Smooth muscle cell of the brain vasculature (primary cell): ENCODE data around the gene PRPF19.

Experiments used
- DNase-seq: peaks from one replicate; pipeline ENCODE4 v3.0.0-alpha.2; 2012; ENCODE audit warnings: low read depth, low spot score

Gene PRPF19

DNA sequence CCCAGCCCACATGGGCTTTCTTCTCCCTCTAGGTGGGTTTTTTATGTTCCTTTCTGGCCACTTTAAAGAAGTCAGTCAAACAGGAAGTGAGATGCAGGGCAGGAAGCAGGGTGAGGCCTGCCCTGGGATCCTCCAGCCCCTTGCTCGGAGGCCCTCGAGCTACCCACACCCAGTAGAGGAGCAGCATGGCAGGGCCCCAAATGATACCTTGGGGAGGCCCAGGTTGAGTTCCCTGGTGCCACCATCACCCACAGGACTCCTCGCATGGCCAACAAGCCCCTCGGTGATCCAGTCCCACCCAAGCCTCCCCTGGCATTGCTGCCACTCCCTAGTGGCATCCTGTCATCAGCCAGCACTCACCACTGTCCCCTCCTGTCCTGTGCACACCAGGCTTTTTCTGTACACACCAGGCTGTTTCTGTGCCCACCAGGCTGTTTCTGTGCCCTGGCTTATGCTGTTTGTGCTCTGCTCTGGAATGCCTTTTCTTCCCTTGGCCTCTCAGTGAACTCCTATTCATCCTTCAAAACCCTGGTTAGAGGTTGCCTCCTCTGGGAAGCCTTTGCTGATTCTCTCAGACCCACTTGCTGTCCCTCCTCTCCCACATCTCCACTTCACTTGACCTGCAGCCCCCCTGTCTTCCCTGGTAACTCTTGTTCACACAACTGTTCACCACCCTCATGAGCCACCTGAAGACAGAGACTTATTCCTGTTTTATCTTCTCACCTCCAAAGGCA lies 47.5 kb downstream of the PRPF19 start:
- no peak for DNase-seq

DNA sequence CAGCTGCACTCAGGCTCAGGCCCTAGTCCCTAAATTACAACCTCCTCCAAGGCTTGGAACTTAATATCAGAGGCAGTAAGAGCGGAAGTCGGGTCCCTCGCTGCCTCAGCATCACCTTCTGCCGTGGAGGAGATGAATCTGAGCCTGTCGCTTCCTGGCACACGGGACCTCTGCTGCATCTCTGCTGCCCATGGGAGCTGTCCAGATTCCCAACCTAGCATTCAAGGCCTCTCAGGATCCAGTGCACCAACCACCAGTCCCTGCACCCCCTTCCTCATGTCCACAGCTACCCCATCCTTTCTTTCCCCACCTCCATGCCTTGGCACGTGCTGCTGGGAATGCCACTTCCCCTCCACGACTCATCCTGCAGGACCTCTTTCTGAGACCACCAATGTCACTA lies 48.1 kb downstream of the PRPF19 start:
- DNase-seq, result no peak

GRCh38 chr11:60857378-60858232 lies 48.8 kb downstream of the PRPF19 start:
- no peak for DNase-seq

DNA sequence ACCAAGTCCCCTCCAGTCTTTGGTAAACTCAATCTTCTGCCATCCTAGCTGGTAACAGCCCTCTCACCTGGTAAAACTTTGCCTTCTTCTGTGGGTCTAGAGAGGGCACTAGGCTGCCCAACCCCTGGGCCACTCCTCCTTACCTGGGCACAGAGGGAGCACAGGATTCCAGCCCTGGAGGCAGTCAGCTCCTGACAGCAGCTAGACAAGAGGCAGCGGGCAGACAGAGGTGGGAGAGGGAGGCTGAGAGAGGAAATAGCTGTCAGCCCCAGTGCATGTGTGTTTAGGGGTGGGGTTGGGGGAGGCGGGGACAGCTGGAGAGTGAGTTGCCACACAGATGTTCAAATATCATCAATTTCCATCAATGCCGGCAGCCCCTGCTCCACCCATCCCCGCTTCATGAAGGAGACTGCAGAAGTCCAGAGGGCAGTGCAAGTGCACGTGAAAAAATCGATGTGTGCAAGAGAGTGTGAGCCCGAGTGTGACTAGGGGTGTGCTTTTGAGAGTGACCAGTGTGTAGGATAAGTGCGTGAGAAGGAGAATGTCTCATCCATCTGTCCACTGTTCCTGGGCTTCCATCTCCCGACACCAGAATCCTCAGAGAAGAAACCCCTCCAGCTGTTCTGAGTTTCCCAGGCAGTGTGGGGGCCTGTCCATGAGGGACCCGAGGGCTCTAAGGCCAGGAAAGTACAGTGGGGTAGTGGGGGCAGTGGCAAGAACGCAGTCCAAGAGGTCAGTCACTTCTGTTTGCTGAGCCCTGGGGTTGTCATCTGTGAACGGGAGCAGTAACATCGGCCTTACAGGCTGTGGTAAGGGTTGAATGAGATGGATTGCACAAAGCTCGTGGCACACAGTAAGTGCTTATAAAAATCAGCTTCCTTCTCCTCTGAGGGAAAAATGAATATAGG lies 50.4 kb downstream of the PRPF19 start, which contains the start of gene PTGDR2:
Gene PTGDR2 (minus strand): TSS at position 225 of the 908 bp plus-strand sequence. CDS start 2,228 bp downstream, outside the sequence.
- no peak for DNase-seq

DNA sequence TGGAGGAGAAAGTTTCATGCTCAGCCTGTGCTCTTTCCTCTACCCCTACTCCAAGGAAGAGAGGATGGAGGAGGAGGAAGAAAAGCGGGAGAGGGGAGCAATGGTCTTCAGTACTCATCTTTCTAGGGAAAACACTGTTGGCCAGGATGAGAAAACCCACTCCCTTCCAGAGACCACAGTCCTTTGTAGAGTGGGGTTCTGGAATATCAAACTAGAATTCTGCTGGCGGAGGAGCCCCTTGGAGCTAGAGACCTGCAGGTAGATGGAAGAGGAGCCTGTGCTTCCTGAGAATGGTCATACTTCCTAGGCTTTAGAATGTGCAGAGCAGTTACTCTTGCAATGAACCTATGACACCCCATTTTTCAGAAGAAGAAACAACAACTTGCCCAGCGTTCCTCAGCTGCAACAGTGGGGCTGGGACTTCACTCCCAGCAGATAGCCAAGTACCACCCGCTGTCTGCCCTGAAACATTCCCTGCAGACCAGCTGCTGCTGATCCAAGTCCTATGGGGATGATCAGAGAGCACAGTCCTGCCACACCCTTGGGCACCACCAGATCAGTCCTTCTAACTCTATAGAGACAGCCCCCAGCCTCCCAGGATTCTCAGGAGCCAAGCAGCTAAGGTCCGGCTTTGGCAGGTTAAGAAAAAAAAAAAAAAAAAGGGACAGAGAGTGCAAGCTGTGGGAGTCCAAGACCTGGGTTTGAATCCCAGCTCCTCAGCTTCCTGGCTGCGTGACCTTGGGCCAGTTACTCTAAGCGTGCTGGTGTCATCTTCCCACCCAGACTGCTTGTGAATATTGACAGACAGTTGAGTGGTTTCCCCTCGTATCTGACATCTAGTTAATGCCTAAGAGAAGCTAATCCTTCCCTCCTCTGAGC lies 51.3 kb downstream of the PRPF19 start:
- DNase-seq, result no peak

DNA sequence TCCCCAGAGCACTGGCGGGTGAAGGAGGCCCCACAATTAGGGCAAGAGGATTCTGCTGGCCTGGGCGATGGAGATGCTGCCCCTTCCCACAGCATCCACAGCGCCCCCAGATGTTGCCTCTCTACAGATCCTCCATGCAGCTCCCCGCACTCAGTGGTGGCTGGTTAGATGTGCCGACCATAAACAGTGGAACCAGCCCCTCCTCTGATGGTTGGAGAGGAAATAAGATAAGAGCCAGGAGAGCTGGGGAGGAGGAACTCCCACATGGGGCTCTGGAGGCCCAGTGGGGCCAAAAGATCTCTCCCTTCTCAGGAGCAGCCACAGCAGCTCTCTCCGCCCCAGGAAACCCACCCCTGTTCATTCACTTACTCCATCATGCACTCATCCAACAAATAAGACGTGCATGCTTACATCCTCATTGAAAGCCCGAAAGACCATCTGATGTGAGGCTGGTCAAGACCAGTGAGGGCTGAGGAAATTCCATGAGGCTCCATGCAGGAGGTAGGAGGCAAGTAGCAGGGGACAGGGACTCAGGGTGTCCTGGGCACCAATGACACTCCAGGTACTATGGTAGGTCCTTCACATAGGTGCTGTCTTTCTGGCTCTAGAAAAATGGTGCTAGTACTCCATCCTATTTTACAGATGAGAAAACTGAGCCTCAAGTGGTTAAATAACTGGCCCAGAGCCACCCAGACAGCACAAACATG lies 52.1 kb downstream of the PRPF19 start:
- no peak for DNase-seq

DNA sequence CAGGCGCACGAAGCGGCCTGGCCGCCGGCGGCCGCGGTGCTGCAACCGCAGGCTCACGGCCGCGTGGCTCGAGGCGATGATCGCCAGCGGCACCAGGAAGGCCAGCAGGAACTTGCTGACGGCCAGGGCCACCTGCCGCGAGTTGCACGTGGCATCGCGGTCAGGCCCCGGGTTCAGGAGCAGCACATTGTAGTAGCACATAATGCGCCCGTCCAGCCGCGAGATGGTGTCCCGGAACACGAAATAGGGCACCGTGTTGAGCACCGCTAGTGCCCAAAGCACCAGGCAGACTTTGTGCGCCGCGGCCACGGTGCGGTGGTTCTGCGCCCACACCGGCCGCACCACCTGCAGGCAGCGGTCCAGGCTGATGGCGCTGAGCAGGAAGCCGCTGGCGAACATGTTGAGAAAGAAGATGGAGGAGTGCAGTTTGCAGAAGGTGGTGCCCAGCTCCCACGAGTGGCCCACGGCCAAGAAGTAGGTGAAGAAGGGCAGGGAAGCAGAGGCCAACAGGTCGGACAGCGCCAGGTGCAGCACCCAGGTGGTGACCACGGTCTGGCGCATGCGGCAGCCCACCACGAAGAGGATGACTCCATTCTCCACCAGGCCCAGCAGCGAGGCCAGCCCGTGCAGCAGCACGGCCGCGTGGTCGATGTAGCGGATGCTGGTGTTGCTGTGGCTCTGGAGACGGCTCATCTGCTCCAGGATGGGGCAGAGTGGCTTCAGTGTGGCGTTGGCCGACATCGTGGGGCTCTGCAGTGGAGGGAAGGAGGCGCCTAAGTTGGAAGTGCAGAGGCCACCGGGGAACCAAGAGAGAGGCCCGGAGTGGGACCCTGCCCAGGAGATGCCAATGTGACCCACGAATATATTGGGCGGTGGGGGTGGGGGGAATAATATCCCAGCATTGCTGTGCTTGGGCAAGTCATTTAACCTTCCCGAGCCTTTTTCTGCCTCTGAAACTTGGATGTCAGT lies 53.1 kb downstream of the PRPF19 start:
- no peak for DNase-seq

- DNase-seq, result no peak
These were observed 54.0 kb downstream of the PRPF19 start for GRCh38 chr11:60852117-60852981.

GRCh38 chr11:60851327-60852104 lies 54.9 kb downstream of the PRPF19 start:
- no peak for DNase-seq

DNA sequence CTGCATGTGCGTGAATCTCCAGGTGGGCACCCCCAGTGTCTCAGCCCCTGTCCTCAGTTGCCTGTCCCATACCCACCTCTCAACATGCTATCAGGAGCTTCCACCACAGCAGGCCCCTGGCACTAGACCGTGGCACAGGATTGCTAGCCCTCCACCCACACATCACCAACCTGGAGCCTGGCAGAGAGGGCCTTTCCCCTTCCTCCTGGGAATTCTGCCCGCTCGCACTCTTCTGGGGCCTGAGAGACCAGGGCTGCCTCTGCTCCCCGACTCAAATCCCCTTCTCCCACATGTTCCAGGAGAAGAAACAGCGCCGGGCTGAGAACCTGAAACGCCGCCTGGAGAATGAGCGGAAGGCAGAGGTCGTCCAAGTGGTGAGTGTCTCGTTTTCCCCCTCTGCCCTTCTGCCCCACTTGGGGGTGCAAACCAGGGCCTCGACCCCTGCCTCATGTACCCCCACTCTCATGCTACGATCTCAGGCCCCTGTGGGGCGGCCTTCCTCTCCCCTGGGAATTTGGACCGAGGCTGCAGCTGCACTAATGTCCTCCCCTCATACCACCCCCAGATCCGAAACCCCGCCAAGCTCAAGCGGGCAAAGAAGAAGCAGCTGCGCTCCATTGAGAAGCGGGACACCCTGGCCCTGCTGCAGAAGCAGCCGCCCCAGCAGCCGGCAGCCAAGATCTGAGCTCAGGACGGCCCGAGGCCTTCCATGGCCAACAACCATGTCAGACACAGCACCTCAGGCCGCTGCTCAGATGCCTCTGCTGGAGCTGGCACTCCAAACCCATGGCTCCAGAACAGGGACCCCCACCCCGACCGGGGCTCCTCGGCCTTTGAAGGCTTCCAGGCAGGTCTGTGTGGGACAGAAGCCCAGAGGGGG lies 56.5 kb downstream of the PRPF19 start:
- DNase-seq, result no peak

GRCh38 chr11:60848714-60849151 lies 57.7 kb downstream of the PRPF19 start:
- DNase-seq, result no peak

- DNase-seq, result no peak
These were observed 58.5 kb downstream of the PRPF19 start for GRCh38 chr11:60847896-60848295.

GRCh38 chr11:60847281-60847680 lies 59.1 kb downstream of the PRPF19 start:
- no peak for DNase-seq

- no peak for DNase-seq
These were observed 61.0 kb downstream of the PRPF19 start for GRCh38 chr11:60845338-60845737.

DNA sequence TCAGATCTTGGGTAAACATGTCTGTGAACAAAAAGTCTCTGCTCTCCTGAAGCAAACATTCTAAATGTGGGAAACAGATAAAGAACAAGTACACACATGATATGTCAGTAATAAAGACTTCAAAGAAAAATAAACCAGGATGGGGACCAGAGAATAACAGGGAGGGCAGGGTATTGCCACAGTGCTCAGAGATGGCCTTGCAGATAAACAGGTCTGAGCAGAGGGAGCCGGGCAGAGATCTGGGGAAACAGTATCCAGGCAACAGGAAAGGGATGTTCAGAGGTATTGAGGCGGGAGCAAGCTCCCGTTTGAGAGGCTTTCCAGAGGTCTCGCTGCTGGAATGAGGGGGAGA lies 61.5 kb downstream of the PRPF19 start:
- no peak for DNase-seq
